HL-60 (cell line): ENCODE results near the gene EXOC6B.

Experiments used
- CTCF ChIP-seq: IDR thresholded peaks from one replicate; pipeline ENCODE4 v1.5.1; 2011; ENCODE audit warnings: low read length, control low read depth, inconsistent platforms; ENCODE audit not compliant: insufficient read depth
- POLR2AphosphoS5 ChIP-seq: IDR thresholded peaks from 2 replicates; pipeline ENCODE4 v1.6.1; 2012; ENCODE audit warnings: low read depth
- REST ChIP-seq: IDR thresholded peaks from 2 replicates; pipeline ENCODE4 v1.6.1; 2012; ENCODE audit warnings: low read depth; ENCODE audit not compliant: insufficient replicate concordance

- TF ChIP-seq CTCF (no peak), REST (no peak), POLR2AphosphoS5 (no peak)
Measured at GRCh38 chr2:72638600-72639211, 187.1 kb downstream of the EXOC6B start.
